Upper lobe of left lung (tissue), 4 donors: ENCODE results near the gene FYB2.

ENCODE experiments used
- EP300 ChIP-seq, 4 donors: sonication (generic); formaldehyde crosslinking; IDR thresholded peaks; one replicate each; pipeline ENCODE4 v1.5.1; 2017; ENCODE audit warnings: antibody characterized with exemption in 4 of 4, control low read depth in 2 of 4
- POLR2A ChIP-seq, 4 donors: fragments of 450-650 bp; IDR thresholded peaks; one replicate each; pipeline ENCODE4 v1.5.1; 2016 to 2017; ENCODE audit warnings: antibody characterized with exemption in 4 of 4, mild to moderate bottlenecking in 2 of 4
- POLR2AphosphoS5 ChIP-seq, 2 donors: sonication (generic); formaldehyde crosslinking; IDR thresholded peaks; one replicate each; pipeline ENCODE4 v1.5.1; 2017; ENCODE audit warnings: antibody characterized with exemption in 2 of 2
- TF ChIP-seq, protein P1 (sequence below), 6 experiments: fragments of 450-650 bp in 4 of 6; fragments of 200-600 bp in 2 of 6; sonication (generic) in 2 of 6; IDR thresholded peaks; one replicate each; pipeline ENCODE4 v1.5.1; 2016 to 2019; ENCODE audit warnings: antibody characterized with exemption in 6 of 6

- TF ChIP-seq, protein P1, sequence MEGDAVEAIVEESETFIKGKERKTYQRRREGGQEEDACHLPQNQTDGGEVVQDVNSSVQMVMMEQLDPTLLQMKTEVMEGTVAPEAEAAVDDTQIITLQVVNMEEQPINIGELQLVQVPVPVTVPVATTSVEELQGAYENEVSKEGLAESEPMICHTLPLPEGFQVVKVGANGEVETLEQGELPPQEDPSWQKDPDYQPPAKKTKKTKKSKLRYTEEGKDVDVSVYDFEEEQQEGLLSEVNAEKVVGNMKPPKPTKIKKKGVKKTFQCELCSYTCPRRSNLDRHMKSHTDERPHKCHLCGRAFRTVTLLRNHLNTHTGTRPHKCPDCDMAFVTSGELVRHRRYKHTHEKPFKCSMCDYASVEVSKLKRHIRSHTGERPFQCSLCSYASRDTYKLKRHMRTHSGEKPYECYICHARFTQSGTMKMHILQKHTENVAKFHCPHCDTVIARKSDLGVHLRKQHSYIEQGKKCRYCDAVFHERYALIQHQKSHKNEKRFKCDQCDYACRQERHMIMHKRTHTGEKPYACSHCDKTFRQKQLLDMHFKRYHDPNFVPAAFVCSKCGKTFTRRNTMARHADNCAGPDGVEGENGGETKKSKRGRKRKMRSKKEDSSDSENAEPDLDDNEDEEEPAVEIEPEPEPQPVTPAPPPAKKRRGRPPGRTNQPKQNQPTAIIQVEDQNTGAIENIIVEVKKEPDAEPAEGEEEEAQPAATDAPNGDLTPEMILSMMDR (IDR thresholded peaks at IDR 0.05), result no peak
- TF ChIP-seq POLR2A (IDR thresholded peaks at IDR 0.05), result no peak
- TF ChIP-seq POLR2AphosphoS5 (IDR thresholded peaks at IDR 0.05), result no peak
- no peak for TF ChIP-seq EP300 (IDR thresholded peaks at IDR 0.05)
Observed at GRCh38 chr1:56837244-56837939, 18.2 kb upstream of the FYB2 start.
